SH-SY5Y (cell line): ENCODE data around the gene SHB.

Source experiments
- GATA2 ChIP-seq: IDR thresholded peaks from 2 replicates; pipeline ENCODE4 v1.6.1; 2011; ENCODE audit warnings: mild to moderate bottlenecking, low read depth, low read length
- GATA3 ChIP-seq: IDR thresholded peaks from 2 replicates; pipeline ENCODE4 v1.6.1; 2011; ENCODE audit warnings: low read depth, mild to moderate bottlenecking, low read length, moderate library complexity

The SHB gene

GRCh38 chr9:37892063-37892462 lies 177.0 kb downstream of the SHB start:
- TF ChIP-seq GATA2 (no peak), GATA3 (no peak)

DNA sequence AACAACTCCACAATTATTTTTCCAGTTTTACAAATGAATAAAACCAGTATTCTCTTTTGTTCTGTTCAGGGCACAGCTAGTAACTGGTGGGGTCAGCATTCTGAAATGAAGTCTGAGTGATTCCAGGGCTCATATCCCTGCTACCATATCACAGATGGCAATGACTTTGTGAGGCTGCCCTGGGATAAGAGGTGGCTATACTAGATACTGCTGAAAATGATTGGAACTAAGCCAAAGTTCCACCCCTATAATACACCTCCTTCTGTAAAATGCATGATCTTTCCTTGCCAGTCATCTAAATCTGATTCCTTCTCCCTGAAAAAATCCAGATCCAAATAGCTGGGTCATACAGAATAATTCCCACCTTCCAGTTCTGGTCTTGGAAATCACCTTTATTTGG lies 179.5 kb downstream of the SHB start:
- TF ChIP-seq GATA3 (no peak), GATA2 (no peak)

DNA sequence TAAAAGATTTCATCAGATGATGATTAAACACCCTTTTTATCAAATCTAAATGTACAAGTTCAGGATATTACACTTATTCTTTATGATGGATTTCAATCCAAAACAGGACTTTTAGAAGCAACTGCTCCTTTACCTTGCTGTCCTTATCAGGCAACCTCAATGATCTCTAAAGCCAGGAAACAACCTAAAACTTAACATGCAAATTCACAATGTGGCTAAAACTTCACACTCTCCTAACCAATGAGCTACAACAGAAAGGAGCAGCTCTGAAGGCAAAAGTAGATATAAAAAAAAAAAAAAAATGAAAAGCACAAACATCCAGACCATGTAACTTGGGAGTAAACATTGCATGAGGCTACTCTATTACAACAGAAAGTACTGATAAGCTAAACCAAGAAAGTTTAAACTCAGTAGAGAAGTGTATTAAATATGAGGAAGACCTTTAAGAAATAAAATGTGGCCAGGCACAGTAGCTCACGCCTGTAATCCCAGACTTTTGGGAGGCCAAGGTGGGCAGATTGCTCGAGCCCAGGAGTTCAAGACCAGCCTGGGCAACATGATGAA lies 188.0 kb downstream of the SHB start:
- no peak for TF ChIP-seq GATA3
- TF ChIP-seq GATA2, result no peak

- TF ChIP-seq GATA2 (no peak), GATA3 (no peak)
Observed at GRCh38 chr9:37876376-37876775, 192.7 kb downstream of the SHB start.

GRCh38 chr9:37873955-37874354 lies 195.1 kb downstream of the SHB start:
- TF ChIP-seq GATA3, result no peak
- no peak for TF ChIP-seq GATA2

- TF ChIP-seq GATA3 (no peak), GATA2 (no peak)
Observed at GRCh38 chr9:37870799-37871176, 198.2 kb downstream of the SHB start.

DNA sequence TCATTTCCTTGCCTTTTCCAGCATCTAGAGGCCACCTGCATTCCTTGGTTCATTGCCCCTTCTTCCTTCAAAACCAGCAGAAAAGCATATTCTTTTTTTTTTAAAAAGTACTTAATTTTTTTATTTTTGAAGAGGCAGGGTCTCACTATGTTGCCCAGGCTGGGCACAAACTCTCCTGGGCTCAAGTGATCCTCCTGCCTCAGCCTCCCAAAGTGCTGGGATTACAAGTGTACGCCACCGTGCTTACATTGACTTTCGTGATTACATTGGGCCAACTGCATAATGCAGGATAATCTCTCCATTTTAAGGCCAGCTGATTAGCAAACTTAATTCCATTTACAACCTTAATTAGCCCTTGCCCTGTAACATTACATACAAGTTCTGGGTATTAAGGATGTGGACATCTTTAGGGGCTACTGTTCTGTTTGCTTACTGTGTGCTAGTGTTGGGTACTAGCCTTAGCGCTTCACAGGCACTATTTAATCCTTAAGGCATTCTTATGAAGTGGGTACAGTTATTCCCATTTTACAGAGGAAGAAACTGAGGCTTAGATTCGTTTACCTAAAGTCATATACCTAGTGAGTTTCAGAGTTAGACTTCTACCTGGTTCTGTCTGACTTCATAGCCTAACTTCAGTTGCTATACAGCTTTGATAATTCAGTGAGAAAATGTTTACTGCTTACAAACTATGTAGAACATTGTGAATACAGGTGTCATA lies 198.8 kb downstream of the SHB start:
- TF ChIP-seq GATA2 (no peak), GATA3 (no peak)
